KOPT-K1 (cell line): ENCODE data around the gene PCDHGA2.
"Not testable (repeated sequence)": the region's sequence is repeated elsewhere in the genome, so short reads cannot be mapped to it uniquely, and the experiment has no call there.

Source experiments
- H3K27ac ChIP-seq: fragments of 200-600 bp; sonication (generic); 2 replicates; pipeline ENCODE4 v1.5.1; 2016; ENCODE audit warnings: antibody characterized with exemption, mild to moderate bottlenecking, low read depth, low read length; ENCODE audit not compliant: poor library complexity, severe bottlenecking
- H3K36me3 ChIP-seq: fragments of 200-600 bp; sonication (generic); 2 replicates; pipeline ENCODE4 v1.5.1; 2017; ENCODE audit warnings: antibody characterized with exemption, mild to moderate bottlenecking, low read length, moderate library complexity; ENCODE audit not compliant: insufficient read depth
- H3K9me3 ChIP-seq: fragments of 200-600 bp; sonication (generic); 2 replicates; pipeline ENCODE4 v1.5.1; 2017; ENCODE audit warnings: antibody characterized with exemption, low read length, mild to moderate bottlenecking; ENCODE audit not compliant: insufficient read depth, poor library complexity, severe bottlenecking

PCDHGA2 gene

GRCh38 chr5:141362719-141363118 is 24.2 kb downstream of the PCDHGA2 start:
- H3K27ac ChIP-seq: no peak overlapping the region
- H3K9me3 ChIP-seq: peaks cover 47% of the 10 kb centered on the region
- no peaks in the 10 kb centered on the region for H3K36me3 ChIP-seq

- H3K27ac ChIP-seq: no peak within 1 kb of the TSS
Observed at GRCh38 chr5:141363952-141364660, 25.5 kb downstream of the PCDHGA2 start, which contains the start of gene PCDHGA5. Gene PCDHGA5, plus strand, starts transcription at chr5:141364162. Its CDS starts 169 bp downstream, at chr5:141364331.

GRCh38 chr5:141366016-141366896 is 27.7 kb downstream of the PCDHGA2 start:
- Histone ChIP-seq H3K27ac (no peak overlapping the region), H3K36me3 (no peaks in the 10 kb centered on the region), H3K9me3 (peaks cover 50% of the 10 kb centered on the region)

More at GRCh38 chr5:141363952-141364660, 25.5 kb downstream of the PCDHGA2 start, which contains the start of gene PCDHGA5:
- H3K36me3 ChIP-seq: no peaks in the 10 kb centered on the region
- peaks cover 47% of the 10 kb centered on the region for H3K9me3 ChIP-seq

- peaks cover 39% of the 10 kb centered on the region for H3K9me3 ChIP-seq
- H3K27ac ChIP-seq: no peak within 1 kb of the TSS
- no peaks in the 10 kb centered on the region for H3K36me3 ChIP-seq
Observed at GRCh38 chr5:141369994-141370848, 31.7 kb downstream of the PCDHGA2 start, which contains the start of gene PCDHGB3. Gene PCDHGB3, plus strand, starts transcription at chr5:141370242. Its CDS starts 153 bp downstream, at chr5:141370395.

GRCh38 chr5:141371572-141372475 is 33.3 kb downstream of the PCDHGA2 start:
- Histone ChIP-seq H3K9me3 (peaks cover 36% of the 10 kb centered on the region), H3K36me3 (no peaks in the 10 kb centered on the region), H3K27ac (no peak overlapping the region)

GRCh38 chr5:141373673-141374317 is 35.2 kb downstream of the PCDHGA2 start, which contains the start of gene PCDHGA6:
Gene PCDHGA6, plus strand, starts transcription at chr5:141373891. Its CDS starts 193 bp downstream, at chr5:141374084.
- no peak within 1 kb of the TSS for H3K27ac ChIP-seq
- no peaks in the 10 kb centered on the region for H3K36me3 ChIP-seq
- H3K9me3 ChIP-seq: peaks cover 36% of the 10 kb centered on the region

GRCh38 chr5:141374627-141375026 is 36.1 kb downstream of the PCDHGA2 start:
- Histone ChIP-seq H3K36me3 (no peaks in the 10 kb centered on the region), H3K9me3 (peaks cover 36% of the 10 kb centered on the region), H3K27ac (no peak overlapping the region)

- not testable (repeated sequence) for H3K27ac ChIP-seq
- peaks cover 30% of the 10 kb centered on the region for H3K9me3 ChIP-seq
Observed at GRCh38 chr5:141375444-141376155, 37.0 kb downstream of the PCDHGA2 start.

GRCh38 chr5:141382469-141383294 is 44.1 kb downstream of the PCDHGA2 start, which contains the start of gene PCDHGA7:
Gene PCDHGA7, plus strand, starts transcription at chr5:141382742. Its CDS starts 158 bp downstream, at chr5:141382900.
- H3K9me3 ChIP-seq: peaks cover 29% of the 10 kb centered on the region
- H3K27ac ChIP-seq: no peak within 1 kb of the TSS
- no peaks in the 10 kb centered on the region for H3K36me3 ChIP-seq

More at GRCh38 chr5:141375444-141376155, 37.0 kb downstream of the PCDHGA2 start:
- H3K36me3 ChIP-seq: not testable (repeated sequence)

- Histone ChIP-seq H3K9me3 (peaks cover 29% of the 10 kb centered on the region), H3K27ac (no peak overlapping the region), H3K36me3 (no peaks in the 10 kb centered on the region)
Observed at GRCh38 chr5:141383345-141383744, 44.8 kb downstream of the PCDHGA2 start.

- Histone ChIP-seq H3K9me3 (peaks cover 29% of the 10 kb centered on the region), H3K36me3 (no peaks in the 10 kb centered on the region), H3K27ac (no peak overlapping the region)
Observed at GRCh38 chr5:141384471-141385267, 46.1 kb downstream of the PCDHGA2 start.
